ENCODE results near the gene NECTIN1. TPM values are rescaled to one million over a fixed set of nuclear protein-coding genes. Genes with fewer than 3 reads are reported as not detected.
A peak's percentile ranks its signal among the peaks of the same experiment; 100 is the strongest.

NECTIN1 gene
- total and polyA plus RNA-seq, 4 donors: 9.1 to 68.5 (median 45.3) TPM

- peaks cover 50% of the 10 kb centered on the region for H3K36me3 ChIP-seq (ENCODE audit: control insufficient read depth, insufficient read depth, low read length)
- H3K4me1 ChIP-seq (ENCODE audit: control insufficient read depth, insufficient read depth, low read length): peaks cover 16% of the 10 kb centered on the region
- H3K27me3 ChIP-seq (ENCODE audit: control insufficient read depth, insufficient read depth, low read length): no peaks in the 10 kb centered on the region
- no peak overlapping the region for H3K4me3 ChIP-seq (ENCODE audit: low read depth, low read length)
- WGBS (ENCODE audit: insufficient coverage): 98% methylated on average over 16 of the region's 21 CpGs
- peaks cover 4% of the 10 kb centered on the region for H3K9me3 ChIP-seq (ENCODE audit: control insufficient read depth, insufficient read depth, low read length)
- no peak for DNase-seq (ENCODE audit: low read depth in 4 of 6, low spot score in 6 of 6)
- no peak overlapping the region for H3K27ac ChIP-seq (ENCODE audit: low read depth, low read length)
These were observed 50.6 kb downstream of the NECTIN1 start for GRCh38 chr11:119678351-119678750.

DNA sequence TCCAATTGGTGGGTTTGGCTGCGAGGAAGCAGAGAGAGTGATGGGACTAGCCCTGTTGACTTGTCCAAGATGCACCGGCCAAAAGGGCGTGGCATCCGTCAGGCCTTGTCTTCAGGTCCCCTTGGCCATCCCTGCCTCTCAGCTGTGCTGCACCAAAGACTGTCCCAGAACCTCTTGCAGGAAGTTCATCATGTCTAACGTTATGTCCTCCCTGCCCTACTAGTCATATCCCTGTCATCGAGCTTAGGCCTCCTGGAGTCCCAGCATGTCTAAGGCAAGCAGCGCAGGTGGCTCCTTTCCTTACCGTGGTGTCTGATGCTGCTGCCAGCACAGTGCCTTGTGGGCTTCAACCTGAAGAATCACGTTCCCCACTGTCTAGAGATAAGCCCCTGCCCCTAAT is 51.2 kb downstream of the NECTIN1 start:
- Histone ChIP-seq H3K36me3 (ENCODE audit: control insufficient read depth, insufficient read depth, low read length) (peaks cover 55% of the 10 kb centered on the region), H3K27ac (ENCODE audit: low read depth, low read length) (no peak overlapping the region)
- 94% methylated on average over 8 of the region's 9 CpGs for WGBS (ENCODE audit: insufficient coverage)

DNA sequence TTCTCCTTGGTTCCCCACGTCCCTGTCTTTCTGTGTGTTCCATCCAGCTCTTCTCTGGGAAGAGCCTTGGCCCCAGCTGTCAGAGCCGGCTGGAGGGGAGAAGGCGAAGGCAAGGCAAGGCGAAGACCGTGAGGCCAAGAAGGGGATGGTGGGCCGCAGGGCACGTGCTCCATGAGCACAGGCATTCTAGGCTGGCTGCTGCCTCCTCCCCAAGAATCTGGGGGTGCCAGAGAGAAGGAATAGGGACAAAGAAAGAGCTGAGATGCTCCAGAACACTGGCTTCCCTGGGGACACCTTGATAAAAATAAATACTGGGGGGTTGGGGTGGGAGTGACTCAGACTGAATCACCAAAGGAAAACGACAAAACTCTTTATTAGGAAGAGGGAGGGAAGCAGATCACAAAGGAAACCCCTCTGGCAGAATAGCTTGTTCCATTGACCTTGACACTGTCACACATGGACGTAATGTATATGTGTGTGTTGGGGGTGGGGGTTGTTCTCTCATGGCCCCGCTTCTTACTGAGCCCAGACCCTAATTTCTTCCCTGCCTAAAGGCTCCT is 52.5 kb downstream of the NECTIN1 start:
- H3K4me1 ChIP-seq (ENCODE audit: control insufficient read depth, insufficient read depth, low read length): peaks cover 33% of the 10 kb centered on the region
- H3K27me3 ChIP-seq (ENCODE audit: control insufficient read depth, insufficient read depth, low read length): no peaks in the 10 kb centered on the region
- no peak overlapping the region for H3K27ac ChIP-seq (ENCODE audit: low read depth, low read length)
- peaks cover 68% of the 10 kb centered on the region for H3K36me3 ChIP-seq (ENCODE audit: control insufficient read depth, insufficient read depth, low read length)
- WGBS (ENCODE audit: insufficient coverage): 89% methylated on average over 8 of the region's 10 CpGs
- no peak overlapping the region for H3K4me3 ChIP-seq (ENCODE audit: low read depth, low read length)
- peaks cover 4% of the 10 kb centered on the region for H3K9me3 ChIP-seq (ENCODE audit: control insufficient read depth, insufficient read depth, low read length)
- no peak for DNase-seq (ENCODE audit: low read depth in 4 of 6, low spot score in 6 of 6)

More for the DNA sequence above, 51.2 kb downstream of the NECTIN1 start:
- DNase-seq (ENCODE audit: low read depth in 4 of 6, low spot score in 6 of 6): no peak
- H3K4me3 ChIP-seq (ENCODE audit: low read depth, low read length): no peak overlapping the region
- no peaks in the 10 kb centered on the region for H3K27me3 ChIP-seq (ENCODE audit: control insufficient read depth, insufficient read depth, low read length)
- H3K9me3 ChIP-seq (ENCODE audit: control insufficient read depth, insufficient read depth, low read length): peaks cover 4% of the 10 kb centered on the region
- peaks cover 21% of the 10 kb centered on the region for H3K4me1 ChIP-seq (ENCODE audit: control insufficient read depth, insufficient read depth, low read length)

- H3K4me3 ChIP-seq (ENCODE audit: low read depth, low read length): no peak overlapping the region
- H3K9me3 ChIP-seq (ENCODE audit: control insufficient read depth, insufficient read depth, low read length): peaks cover 4% of the 10 kb centered on the region
- peaks cover 31% of the 10 kb centered on the region for H3K4me1 ChIP-seq (ENCODE audit: control insufficient read depth, insufficient read depth, low read length)
- WGBS (ENCODE audit: insufficient coverage): 79% methylated on average over 13 of the region's 15 CpGs
- DNase-seq (ENCODE audit: low read depth in 4 of 6, low spot score in 6 of 6): no peak
- no peak overlapping the region for H3K27ac ChIP-seq (ENCODE audit: low read depth, low read length)
- peaks cover 77% of the 10 kb centered on the region for H3K36me3 ChIP-seq (ENCODE audit: control insufficient read depth, insufficient read depth, low read length)
- no peaks in the 10 kb centered on the region for H3K27me3 ChIP-seq (ENCODE audit: control insufficient read depth, insufficient read depth, low read length)
These were observed 55.2 kb downstream of the NECTIN1 start for GRCh38 chr11:119673759-119674336.

DNA sequence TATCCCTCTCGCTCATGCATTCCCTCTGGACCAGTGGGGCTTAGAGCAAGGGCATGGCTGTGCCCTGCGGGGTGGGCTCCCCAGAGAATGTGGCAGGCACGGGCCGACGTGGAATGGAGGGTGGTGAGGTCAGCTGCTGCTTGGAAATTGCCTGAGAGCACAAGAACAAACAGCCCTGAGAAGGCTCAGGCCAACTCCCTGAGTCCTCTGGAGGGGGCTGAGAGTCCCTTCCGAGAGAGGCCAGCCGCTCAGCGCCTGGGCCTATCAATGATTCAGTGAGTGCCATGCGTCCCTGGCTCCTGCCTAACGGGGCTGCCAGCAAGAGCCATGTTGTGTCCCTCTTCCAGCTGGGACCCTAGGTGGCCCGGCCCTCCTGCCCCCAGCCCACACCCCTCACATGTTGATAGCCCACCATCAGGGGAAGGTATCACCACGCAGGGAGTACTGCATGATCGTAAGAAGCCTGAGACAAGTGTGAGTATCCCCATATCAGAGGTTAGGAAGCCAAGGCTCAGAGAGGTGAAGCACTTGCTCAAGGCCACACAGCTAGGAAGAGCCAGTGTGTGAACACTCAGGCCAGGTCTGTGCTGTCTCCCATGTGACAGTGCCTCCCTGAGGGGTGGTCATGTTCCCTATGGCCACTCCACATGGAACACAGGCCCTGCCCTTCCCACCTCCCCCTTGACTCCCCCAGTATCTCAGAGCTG is 55.8 kb downstream of the NECTIN1 start:
- H3K4me1 ChIP-seq (ENCODE audit: control insufficient read depth, insufficient read depth, low read length): peaks cover 31% of the 10 kb centered on the region
- H3K27me3 ChIP-seq (ENCODE audit: control insufficient read depth, insufficient read depth, low read length): no peaks in the 10 kb centered on the region
- no peak overlapping the region for H3K27ac ChIP-seq (ENCODE audit: low read depth, low read length)
- no peak for DNase-seq (ENCODE audit: low read depth in 4 of 6, low spot score in 6 of 6)
- H3K4me3 ChIP-seq (ENCODE audit: low read depth, low read length): no peak overlapping the region
- WGBS (ENCODE audit: insufficient coverage): 47% methylated on average over 9 of the region's 13 CpGs
- H3K36me3 ChIP-seq (ENCODE audit: control insufficient read depth, insufficient read depth, low read length): peaks cover 74% of the 10 kb centered on the region
- peaks cover 4% of the 10 kb centered on the region for H3K9me3 ChIP-seq (ENCODE audit: control insufficient read depth, insufficient read depth, low read length)

DNA sequence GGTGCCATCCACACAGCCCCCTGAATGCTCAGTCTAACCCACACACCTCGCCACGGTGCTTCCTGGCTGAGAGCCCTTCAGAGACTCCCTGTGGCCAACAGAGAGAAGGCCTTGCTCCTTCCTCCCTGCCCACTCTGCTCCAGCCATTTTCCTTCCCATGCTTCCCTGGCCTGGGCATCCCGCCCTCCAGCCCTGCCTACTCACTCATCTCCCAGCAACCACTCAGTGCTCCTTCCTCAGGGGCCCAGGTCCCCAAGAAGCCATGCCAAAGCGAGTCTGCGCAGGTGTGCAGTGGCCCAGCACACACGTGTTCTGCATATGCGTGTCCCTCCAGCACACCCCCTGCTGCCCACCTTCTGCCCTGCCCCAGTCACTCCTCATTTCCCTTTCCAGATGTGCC is 56.4 kb downstream of the NECTIN1 start:
- H3K4me1 ChIP-seq (ENCODE audit: control insufficient read depth, insufficient read depth, low read length): peaks cover 31% of the 10 kb centered on the region
- H3K36me3 ChIP-seq (ENCODE audit: control insufficient read depth, insufficient read depth, low read length): peaks cover 69% of the 10 kb centered on the region
- H3K9me3 ChIP-seq (ENCODE audit: control insufficient read depth, insufficient read depth, low read length): no peaks in the 10 kb centered on the region
- no peak overlapping the region for H3K4me3 ChIP-seq (ENCODE audit: low read depth, low read length)
- 64% methylated on average over 7 of the region's 7 CpGs for WGBS (ENCODE audit: insufficient coverage)
- DNase-seq (ENCODE audit: low read depth in 4 of 6, low spot score in 6 of 6): no peak
- no peaks in the 10 kb centered on the region for H3K27me3 ChIP-seq (ENCODE audit: control insufficient read depth, insufficient read depth, low read length)
- H3K27ac ChIP-seq (ENCODE audit: low read depth, low read length): no peak overlapping the region

DNA sequence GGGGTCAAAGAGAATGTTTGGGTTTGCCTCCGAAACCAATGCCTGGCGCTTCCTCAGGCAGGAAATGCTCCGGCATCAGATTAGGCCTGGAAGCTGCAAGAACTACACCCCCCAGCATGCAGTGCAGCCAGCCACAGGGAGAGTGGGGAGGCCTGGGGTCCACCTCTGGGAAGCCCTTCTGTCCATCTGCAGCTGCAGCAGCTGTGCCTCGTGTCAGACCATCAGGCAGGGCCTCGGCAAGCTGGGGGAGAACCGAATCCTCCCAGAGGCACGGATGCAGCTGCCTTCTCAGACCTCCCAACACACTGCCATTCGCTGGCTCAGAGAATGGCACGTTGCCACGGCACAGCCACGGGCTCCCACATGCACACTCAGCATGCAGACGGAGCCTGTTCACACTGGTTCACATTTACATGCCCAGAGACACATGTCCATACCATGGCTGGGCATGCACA is 57.4 kb downstream of the NECTIN1 start:
- peaks cover 36% of the 10 kb centered on the region for H3K4me1 ChIP-seq (ENCODE audit: control insufficient read depth, insufficient read depth, low read length)
- 31% methylated on average over 12 of the region's 12 CpGs for WGBS (ENCODE audit: insufficient coverage)
- H3K9me3 ChIP-seq (ENCODE audit: control insufficient read depth, insufficient read depth, low read length): no peaks in the 10 kb centered on the region
- H3K36me3 ChIP-seq (ENCODE audit: control insufficient read depth, insufficient read depth, low read length): peaks cover 65% of the 10 kb centered on the region
- no peak overlapping the region for H3K4me3 ChIP-seq (ENCODE audit: low read depth, low read length)
- peak overlapping the region; percentile 84 for H3K27ac ChIP-seq (ENCODE audit: low read depth, low read length)
- DNase-seq (ENCODE audit: low read depth in 4 of 6, low spot score in 6 of 6): peak; percentile 42 to 90 (median 48)
- no peaks in the 10 kb centered on the region for H3K27me3 ChIP-seq (ENCODE audit: control insufficient read depth, insufficient read depth, low read length)

DNA sequence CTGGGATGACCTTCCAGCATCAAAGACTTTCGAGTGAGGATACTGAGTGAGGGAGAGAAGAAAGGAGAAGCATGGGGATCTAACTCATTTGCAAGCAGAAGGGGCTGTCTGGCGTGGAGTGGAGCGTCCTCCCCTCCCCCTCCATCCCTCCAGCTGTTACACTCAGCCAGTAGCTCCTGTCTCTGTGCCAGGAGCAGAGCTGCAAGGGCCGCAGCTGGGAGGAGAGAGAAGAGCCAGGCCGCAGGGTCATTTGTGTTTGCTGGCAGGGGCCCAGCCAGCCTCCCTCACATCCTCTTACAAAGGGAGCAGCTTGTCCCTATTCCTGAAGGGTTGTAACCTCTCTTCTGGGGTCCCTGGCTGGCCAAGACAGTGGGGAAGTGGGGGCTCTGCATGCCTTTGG is 57.9 kb downstream of the NECTIN1 start:
- Histone ChIP-seq H3K4me1 (ENCODE audit: control insufficient read depth, insufficient read depth, low read length) (peaks cover 42% of the 10 kb centered on the region), H3K9me3 (ENCODE audit: control insufficient read depth, insufficient read depth, low read length) (no peaks in the 10 kb centered on the region), H3K27ac (ENCODE audit: low read depth, low read length) (peak overlapping the region; percentile 84), H3K27me3 (ENCODE audit: control insufficient read depth, insufficient read depth, low read length) (no peaks in the 10 kb centered on the region), H3K36me3 (ENCODE audit: control insufficient read depth, insufficient read depth, low read length) (peaks cover 64% of the 10 kb centered on the region), H3K4me3 (ENCODE audit: low read depth, low read length) (no peak overlapping the region)
- WGBS (ENCODE audit: insufficient coverage): 20% methylated on average over 1 of the region's 5 CpGs
- DNase-seq (ENCODE audit: low read depth in 4 of 6, low spot score in 6 of 6): peak; percentile 19 to 92 (median 63)

DNA sequence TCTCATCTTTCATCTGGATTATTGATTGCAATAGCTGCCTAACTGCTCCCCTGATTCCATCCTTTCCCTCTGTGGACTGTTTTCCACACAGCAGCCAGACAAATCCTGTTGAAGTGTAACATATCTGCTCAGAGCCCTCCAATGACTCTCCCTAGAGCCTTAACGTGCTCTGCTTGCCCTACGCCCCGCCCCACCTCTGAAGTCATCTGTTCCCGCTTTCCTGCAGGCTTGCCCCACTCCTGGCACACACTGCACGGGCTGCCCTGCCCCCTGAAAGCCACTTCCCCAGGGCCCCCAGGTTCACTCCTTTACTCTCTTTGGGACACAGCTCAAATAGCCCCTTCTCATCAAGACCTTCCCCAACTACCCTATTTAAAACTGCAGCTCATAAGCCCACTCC is 59.5 kb downstream of the NECTIN1 start:
- Histone ChIP-seq H3K36me3 (ENCODE audit: control insufficient read depth, insufficient read depth, low read length) (peaks cover 65% of the 10 kb centered on the region), H3K27ac (ENCODE audit: low read depth, low read length) (no peak overlapping the region), H3K9me3 (ENCODE audit: control insufficient read depth, insufficient read depth, low read length) (no peaks in the 10 kb centered on the region), H3K27me3 (ENCODE audit: control insufficient read depth, insufficient read depth, low read length) (no peaks in the 10 kb centered on the region), H3K4me3 (ENCODE audit: low read depth, low read length) (no peak overlapping the region), H3K4me1 (ENCODE audit: control insufficient read depth, insufficient read depth, low read length) (peaks cover 43% of the 10 kb centered on the region)
- DNase-seq (ENCODE audit: low read depth in 4 of 6, low spot score in 6 of 6): no peak
- 73% methylated on average over 5 of the region's 5 CpGs for WGBS (ENCODE audit: insufficient coverage)

GRCh38 chr11:119668676-119669075 is 60.3 kb downstream of the NECTIN1 start:
- H3K4me1 ChIP-seq (ENCODE audit: control insufficient read depth, insufficient read depth, low read length): peaks cover 50% of the 10 kb centered on the region
- no peak overlapping the region for H3K4me3 ChIP-seq (ENCODE audit: low read depth, low read length)
- peaks cover 67% of the 10 kb centered on the region for H3K36me3 ChIP-seq (ENCODE audit: control insufficient read depth, insufficient read depth, low read length)
- H3K27me3 ChIP-seq (ENCODE audit: control insufficient read depth, insufficient read depth, low read length): no peaks in the 10 kb centered on the region
- no CpG with 5 or more reads among the region's 1 CpG for WGBS (ENCODE audit: insufficient coverage)
- no peak overlapping the region for H3K27ac ChIP-seq (ENCODE audit: low read depth, low read length)
- H3K9me3 ChIP-seq (ENCODE audit: control insufficient read depth, insufficient read depth, low read length): no peaks in the 10 kb centered on the region
- no peak for DNase-seq (ENCODE audit: low read depth in 4 of 6, low spot score in 6 of 6)

Measured in spinal cord (tissue), 10 donors.